ENCODE measurements around the gene PRKAR2A.

- TF ChIP-seq CTCF (IDR thresholded peaks at IDR 0.05) = no peak
- TF ChIP-seq POLR2A (IDR thresholded peaks at IDR 0.05) = no peak
Measured at GRCh38 chr3:48877671-48878070, 30.0 kb upstream of the PRKAR2A start.
